HepG2 (cell line): Measurements from ENCODE around the gene IGDCC3. TPM values are rescaled to one million over a fixed set of nuclear protein-coding genes. Genes with fewer than 3 reads are reported as not detected.

ENCODE experiments used
- ATAC-seq: fragments of 200-7000 bp; cut with Tn5 transposase; 3 replicates; pipeline ENCODE4 v1.9.1; 2020; ENCODE audit warnings: mild to moderate bottlenecking, moderate library complexity
- BruUV-seq: library from RNA; stranded (reverse); fragments of 400-500 nt; replicated peaks from 2 replicates; lab custom pipeline; 2021; lab: Mats Ljungman, UMichigan
- CTCF ChIA-PET: fragments of 300-600 bp; formaldehyde crosslinking; extraction: SDS; loops from one replicate; lab custom pipeline; 2021; ENCODE audit warnings: low total read pairs, inconsistent platforms, low intra/inter-chr PET ratio; lab: Yijun Ruan, JAX
- POLR2A ChIA-PET: fragments of 350-600 bp; sonication (Branson Sonifier 250); formaldehyde crosslinking; loops from one replicate; lab custom pipeline; 2020; ENCODE audit warnings: antibody characterized with exemption, inconsistent platforms; lab: Yijun Ruan, JAX
- DNase-seq: peaks from one replicate; pipeline ENCODE4 v3.0.0-alpha.2; 2015; ENCODE audit warnings: low spot score
- FAIRE-seq: peaks from 3 replicates; lab custom pipeline; 2011; peaks lifted over from hg19 to GRCh38; lab: Jason Lieb, UNC
- H2AFZ ChIP-seq: one replicate; pipeline ENCODE4 v1.6.1; 2011; ENCODE audit warnings: low read length, inconsistent platforms
- H3K27ac ChIP-seq: fragments of 300-600 bp; 3 replicates; pipeline ENCODE4 v1.8.0; 2011; ENCODE audit warnings: mixed run types, mild to moderate bottlenecking, mixed read lengths, low read length, inconsistent platforms; ENCODE audit not compliant: insufficient read depth; ENCODE audit errors: extremely low read length
- H3K27me3 ChIP-seq, 2 experiments: fragments of 200-600 bp in 1 of 2; 2 replicates in 1 of 2; 3 replicates in 1 of 2; pipeline versions ENCODE4 v1.6.0 to v1.8.0; 2011; ENCODE audit warnings: low read length in 2 of 2, mild to moderate bottlenecking in 2 of 2, moderate library complexity in 2 of 2, inconsistent platforms in 1 of 2; ENCODE audit not compliant: insufficient read depth in 2 of 2, control insufficient read depth in 1 of 2
- H3K36me3 ChIP-seq, 2 experiments: fragments of 200-600 bp in 1 of 2; replicated peaks in 1 of 2; 2 replicates in 1 of 2; 3 replicates in 1 of 2; pipeline versions ENCODE4 v1.5.1 to v1.8.0; 2011; ENCODE audit warnings: low read length in 2 of 2, inconsistent platforms in 1 of 2; ENCODE audit not compliant: insufficient read depth in 2 of 2, control insufficient read depth in 1 of 2
- H3K4me1 ChIP-seq: 2 replicates; pipeline ENCODE4 v1.5.1; 2012; ENCODE audit warnings: low read length, inconsistent platforms; ENCODE audit not compliant: insufficient read depth
- H3K4me2 ChIP-seq: 2 replicates; pipeline ENCODE4 v1.6.0; 2011; ENCODE audit warnings: low read depth, low read length, inconsistent platforms
- H3K4me3 ChIP-seq, 3 experiments: fragments of 200-600 bp in 1 of 3; sonication (generic), shearing (Covaris generic) in 1 of 3; replicated peaks in 1 of 3; 2 replicates each; pipeline ENCODE4 v1.5.1; 2011 to 2016; ENCODE audit warnings: low read length in 3 of 3, inconsistent platforms in 2 of 3, low read depth in 2 of 3, mild to moderate bottlenecking in 2 of 3, control low read depth in 1 of 3, mixed read lengths in 1 of 3; ENCODE audit not compliant: insufficient read depth in 1 of 3
- H3K79me2 ChIP-seq: one replicate; pipeline ENCODE4 v1.6.1; 2011; ENCODE audit warnings: low read length, inconsistent platforms; ENCODE audit not compliant: insufficient read depth
- H3K9ac ChIP-seq: 2 replicates; pipeline ENCODE4 v1.6.0; 2011; ENCODE audit warnings: mild to moderate bottlenecking, low read depth, low read length, inconsistent platforms; ENCODE audit not compliant: insufficient read depth
- H3K9me3 ChIP-seq: 2 replicates; pipeline ENCODE4 v1.5.1; 2012; ENCODE audit warnings: mild to moderate bottlenecking, low read length
- H4K20me1 ChIP-seq: 2 replicates; pipeline ENCODE4 v1.6.0; 2011; ENCODE audit warnings: inconsistent platforms, mild to moderate bottlenecking, low read length, moderate library complexity; ENCODE audit not compliant: insufficient read depth
- CEBPB ChIP-seq: IDR thresholded peaks from 2 replicates; pipeline ENCODE4 v1.6.1; 2011; ENCODE audit warnings: low read depth, low read length, improper control_type of control experiment, borderline replicate concordance
- CERS6 ChIP-seq: sonication (generic); formaldehyde crosslinking; IDR thresholded peaks from 2 replicates; pipeline ENCODE4 v1.5.0; 2020; ENCODE audit warnings: missing genetic modification reagents
- DR1 ChIP-seq: sonication (generic); formaldehyde crosslinking; IDR thresholded peaks from 2 replicates; pipeline ENCODE4 v1.8.0; 2021; ENCODE audit warnings: mild to moderate bottlenecking, missing genetic modification reagents, inconsistent platforms
- TRIM24 ChIP-seq: sonication (generic); formaldehyde crosslinking; IDR thresholded peaks from 2 replicates; pipeline ENCODE4 v1.8.0; 2022; ENCODE audit warnings: mild to moderate bottlenecking, missing genetic modification reagents
- ZBTB21 ChIP-seq: sonication (generic); formaldehyde crosslinking; IDR thresholded peaks from 2 replicates; pipeline ENCODE4 v1.4.0; 2020; ENCODE audit warnings: missing genetic modification reagents
- ZBTB7B ChIP-seq: sonication (generic); formaldehyde crosslinking; IDR thresholded peaks from 2 replicates; pipeline ENCODE4 v1.4.0; 2020; ENCODE audit warnings: missing genetic modification reagents
- ZFYVE20 ChIP-seq: sonication (generic); formaldehyde crosslinking; IDR thresholded peaks from 2 replicates; pipeline ENCODE4 v1.8.0; 2023; ENCODE audit warnings: low read depth, mild to moderate bottlenecking, moderate library complexity, missing genetic modification reagents, borderline replicate concordance
- ZNF562 ChIP-seq: sonication (generic); formaldehyde crosslinking; IDR thresholded peaks from 2 replicates; pipeline ENCODE4 v1.8.0; 2022; ENCODE audit warnings: missing genetic modification reagents, borderline replicate concordance
- ZNF713 ChIP-seq: sonication (generic); formaldehyde crosslinking; IDR thresholded peaks from 2 replicates; pipeline ENCODE4 v1.4.0; 2020; ENCODE audit warnings: mild to moderate bottlenecking, missing genetic modification reagents
- ZNF746 ChIP-seq: sonication (generic); formaldehyde crosslinking; IDR thresholded peaks from 2 replicates; pipeline ENCODE4 v1.8.0; 2022; ENCODE audit warnings: mild to moderate bottlenecking, missing genetic modification reagents
- WGBS: methylation state at CpG from one replicate; pipeline ENCODE4 v1.1.6; 2017; ENCODE audit warnings: low lambda C conversion rate; 5-methylcytosine and 5-hydroxymethylcytosine counted together
- in situ Hi-C: cut with HindIII; loops from 2 replicates; pipeline ENCODE4 v1.10.0; 2017; ENCODE audit warnings: low pct_unique_long_range_greater_than_20kb; ENCODE audit not compliant: extremely low pct_ligation_motif_present
- intact Hi-C: fragments of 100-400 bp; cut with micrococcal nuclease; formaldehyde crosslinking; loops from one replicate; pipeline ENCODE4 v1.10.0; 2022; ENCODE audit not compliant: unreplicated experiment
- polyA plus RNA-seq, 8 experiments: library from polyadenylated mRNA; depleted of rRNA in 3 of 8; stranded (reverse) in 7 of 8; unstranded in 1 of 8; fragments of >200 nt; fragmentation: Illumina TruSeq in 4 of 8; extraction: Trizol in 4 of 8; gene quantifications; 2 replicates each; pipeline versions ENCODE4 v1.2.1 to v1.2.3, GENCODE V29; 2011 to 2016; ENCODE audit warnings: low read depth in 4 of 8, missing spikeins in 1 of 8, mixed read lengths in 1 of 8; ENCODE audit not compliant: insufficient read depth in 1 of 8
- total RNA-seq, 5 experiments: library from RNA; depleted of rRNA; stranded (reverse); fragments of >200 nt; fragmentation: Illumina TruSeq; extraction: Trizol; gene quantifications; 2 replicates each; pipeline ENCODE4 v1.2.3, GENCODE V29; 2016; ENCODE audit warnings: low read depth in 1 of 5

Gene IGDCC3
- total and polyA plus RNA-seq, 2 of the 13 experiments (the other 11 are each of a cell fraction or from before 2014, with no cell fraction given), result 30.1 to 51.8 TPM

- no TSS peak for BruUV-seq
- Histone ChIP-seq H3K4me3 (no peak overlapping the region), H3K27ac (no peak overlapping the region), H3K4me1 (peaks cover 48% of the 10 kb centered on the region), H3K4me2 (no peak overlapping the region), H3K9me3 (no peaks in the 10 kb centered on the region), H4K20me1 (no peaks in the 10 kb centered on the region), H3K27me3 (peaks cover 0 to 3% of the 10 kb centered on the region in 2 experiments; a peak in 3 of 5 replicates), H3K9ac (no peak overlapping the region), H3K79me2 (no peaks in the 10 kb centered on the region), H2AFZ (no peak overlapping the region), H3K36me3 (no peaks in the 10 kb centered on the region)
- intact Hi-C loops, result no loop called here
- 69% methylated on average over 9 of the region's 11 CpGs for WGBS
- DNase-seq (no peak), ATAC-seq (no peak), FAIRE-seq (no peak)
- in situ Hi-C loops, result no loop called here
- CTCF ChIA-PET, result no interaction called here
- TF ChIP-seq ZBTB7B (CRISPR knock-in tag) (no peak), ZNF562 (CRISPR knock-in tag) (no peak), ZBTB21 (CRISPR knock-in tag) (no peak), ZNF713 (no peak), TRIM24 (no peak), ZFYVE20 (CRISPR knock-in tag) (no peak), DR1 (CRISPR knock-in tag) (no peak), CEBPB (no peak), CERS6 (no peak), ZNF746 (CRISPR knock-in tag) (no peak)
- POLR2A ChIA-PET, result no interaction called here
Observed at GRCh38 chr15:65410036-65410435, 32.2 kb upstream of the IGDCC3 start.
